ENCODE measurements around the gene SECISBP2. TPM values are rescaled to one million over a fixed set of nuclear protein-coding genes. Genes with fewer than 3 reads are reported as not detected.

SECISBP2 gene
- total and polyA plus RNA-seq, 2 donors from 2014 or later, result 27.0 to 59.8 TPM

- Histone ChIP-seq H3K9me3 (ENCODE audit: control insufficient read depth in 2 of 3, insufficient read depth in 1 of 3, low read length in 3 of 3) (no peaks in the 10 kb centered on the region), H3K9ac (ENCODE audit: low read length in 3 of 3) (no peak overlapping the region), H3K27ac (ENCODE audit: low read depth in 2 of 2, low read length in 2 of 2) (no peak overlapping the region), H3K36me3 (ENCODE audit: control insufficient read depth in 2 of 3, insufficient read depth in 3 of 3, low read length in 3 of 3) (peaks cover 14 to 82% (median 63%) of the 10 kb centered on the region in 3 donors), H3K4me3 (ENCODE audit: low read length in 3 of 3) (no peak overlapping the region), H3K4me1 (ENCODE audit: control insufficient read depth in 2 of 3, insufficient read depth in 2 of 3, low read depth in 1 of 3, low read length in 3 of 3) (no peaks in the 10 kb centered on the region), H3K27me3 (ENCODE audit: control insufficient read depth, insufficient read depth, low read length) (no peaks in the 10 kb centered on the region)
- no peak for TF ChIP-seq CTCF (IDR thresholded peaks at IDR 0.05; ENCODE audit: borderline replicate concordance, extremely low read depth, insufficient read depth)
- FAIRE-seq (no peak), DNase-seq (no peak)
- intact Hi-C loops (cut with DNase I), result no loop called here
Measured at GRCh38 chr9:89345476-89345875, 27.2 kb downstream of the SECISBP2 start.

- DNase-seq (no peak), FAIRE-seq (no peak)
- Histone ChIP-seq H3K27ac (ENCODE audit: low read depth in 2 of 2, low read length in 2 of 2) (no peak overlapping the region), H3K27me3 (ENCODE audit: control insufficient read depth, insufficient read depth, low read length) (no peaks in the 10 kb centered on the region), H3K9ac (ENCODE audit: low read length in 3 of 3) (no peak overlapping the region), H3K36me3 (ENCODE audit: control insufficient read depth in 2 of 3, insufficient read depth in 3 of 3, low read length in 3 of 3) (peaks cover 15 to 84% (median 67%) of the 10 kb centered on the region in 3 donors), H3K9me3 (ENCODE audit: control insufficient read depth in 2 of 3, insufficient read depth in 1 of 3, low read length in 3 of 3) (no peaks in the 10 kb centered on the region), H3K4me3 (ENCODE audit: low read length in 3 of 3) (no peak overlapping the region), H3K4me1 (ENCODE audit: control insufficient read depth in 2 of 3, insufficient read depth in 2 of 3, low read depth in 1 of 3, low read length in 3 of 3) (no peaks in the 10 kb centered on the region)
- intact Hi-C loops (cut with DNase I), result no loop called here
- TF ChIP-seq CTCF (IDR thresholded peaks at IDR 0.05; ENCODE audit: borderline replicate concordance, extremely low read depth, insufficient read depth), result no peak
Measured at GRCh38 chr9:89346696-89347095, 28.4 kb downstream of the SECISBP2 start.

- no peak overlapping the region for H3K9ac ChIP-seq (ENCODE audit: low read length in 3 of 3)
- TF ChIP-seq CTCF (IDR thresholded peaks at IDR 0.05; ENCODE audit: borderline replicate concordance, extremely low read depth, insufficient read depth), result no peak
- intact Hi-C loops (cut with DNase I), result no loop called here
- H3K4me3 ChIP-seq (ENCODE audit: low read length in 3 of 3), result no peak overlapping the region
- DNase-seq (no peak), FAIRE-seq (no peak)
- no peaks in the 10 kb centered on the region for H3K9me3 ChIP-seq (ENCODE audit: control insufficient read depth in 2 of 3, insufficient read depth in 1 of 3, low read length in 3 of 3)
- peaks cover 14 to 82% (median 68%) of the 10 kb centered on the region in 3 donors for H3K36me3 ChIP-seq (ENCODE audit: control insufficient read depth in 2 of 3, insufficient read depth in 3 of 3, low read length in 3 of 3)
- H3K27me3 ChIP-seq (ENCODE audit: control insufficient read depth, insufficient read depth, low read length), result no peaks in the 10 kb centered on the region
- no peak overlapping the region for H3K27ac ChIP-seq (ENCODE audit: low read depth in 2 of 2, low read length in 2 of 2)
- no peaks in the 10 kb centered on the region for H3K4me1 ChIP-seq (ENCODE audit: control insufficient read depth in 2 of 3, insufficient read depth in 2 of 3, low read depth in 1 of 3, low read length in 3 of 3)
Measured at GRCh38 chr9:89347651-89348050, 29.4 kb downstream of the SECISBP2 start.

GRCh38 chr9:89349607-89350006, 31.3 kb downstream of the SECISBP2 start:
- Histone ChIP-seq H3K4me1 (ENCODE audit: control insufficient read depth in 2 of 3, insufficient read depth in 2 of 3, low read depth in 1 of 3, low read length in 3 of 3) (no peaks in the 10 kb centered on the region), H3K27ac (ENCODE audit: low read depth in 2 of 2, low read length in 2 of 2) (no peak overlapping the region), H3K9ac (ENCODE audit: low read length in 3 of 3) (no peak overlapping the region), H3K4me3 (ENCODE audit: low read length in 3 of 3) (no peak overlapping the region), H3K36me3 (ENCODE audit: control insufficient read depth in 2 of 3, insufficient read depth in 3 of 3, low read length in 3 of 3) (peaks cover 11 to 87% (median 81%) of the 10 kb centered on the region in 3 donors), H3K27me3 (ENCODE audit: control insufficient read depth, insufficient read depth, low read length) (no peaks in the 10 kb centered on the region), H3K9me3 (ENCODE audit: control insufficient read depth in 2 of 3, insufficient read depth in 1 of 3, low read length in 3 of 3) (no peaks in the 10 kb centered on the region)
- FAIRE-seq (no peak), DNase-seq (no peak)
- intact Hi-C loops (cut with DNase I), result no loop called here
- TF ChIP-seq CTCF (IDR thresholded peaks at IDR 0.05; ENCODE audit: borderline replicate concordance, extremely low read depth, insufficient read depth), result no peak
